ENCODE data around the gene MPND. TPM values are rescaled to one million over a fixed set of nuclear protein-coding genes. Genes with fewer than 3 reads are reported as not detected.

MPND gene
- polyA plus RNA-seq, 1 of the 3 experiments (the other 2 are of a cell fraction), result 21.3 TPM

DNA sequence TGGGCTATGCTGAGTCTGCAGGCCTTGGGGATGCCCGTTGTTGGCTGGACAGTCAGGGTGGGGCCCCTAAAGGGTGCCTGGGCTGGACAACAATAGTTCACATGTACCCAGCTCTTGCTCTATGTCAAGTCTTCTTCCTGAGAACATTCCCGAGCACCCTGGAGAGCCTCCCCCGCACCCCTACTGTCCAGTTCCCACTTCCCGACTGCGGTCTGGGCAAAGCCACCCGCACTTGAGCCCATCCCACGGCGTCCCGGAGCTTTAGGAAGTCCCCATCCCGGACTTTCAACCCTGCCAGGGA, 1.1 kb upstream of the MPND start:
- no peaks in the 10 kb centered on the region for H3F3A ChIP-seq (replicated peaks; ENCODE audit: insufficient read depth)
- ChIA-PET POLR2A (interaction anchor here (0.8 to 3.6 kb wide), 17 partner anchors 9 to 107 kb away, joined by 3 to 32 read pairs (median 5); partner anchors contain the start of genes FSD1, SH3GL1, SHD and YJU2), CTCF (interaction anchor here (1.0 to 4.7 kb wide), 10 partner anchors 11 to 110 kb away, joined by 3 to 50 read pairs (median 4); partner anchors contain the start of gene SH3GL1)
- peaks cover 0 to 11% of the 10 kb centered on the region in 2 experiments; a peak in 1 of 4 replicates for H3K4me1 ChIP-seq (ENCODE audit: control insufficient read depth in 1 of 2, insufficient read depth in 2 of 2, low read depth in 1 of 2, low read length in 1 of 2)
- H3K9me3 ChIP-seq, result no peaks in the 10 kb centered on the region
- peaks cover 0 to 2% of the 10 kb centered on the region in 2 experiments for H3K36me3 ChIP-seq (replicated peaks in 1 of 2; ENCODE audit: control insufficient read depth in 1 of 2, insufficient read depth in 2 of 2, low read length in 1 of 2)
- peak overlapping the region; percentile 69 to 91 for H3K27ac ChIP-seq (ENCODE audit: low read depth in 2 of 2, low read length in 1 of 2)
- 0 out of 2 replicates have a peak, but pooled peaks cover 5% of the 10 kb centered on the region for H3K79me2 ChIP-seq (ENCODE audit: insufficient read depth)
- TF ChIP-seq USF2 (IDR thresholded peaks at IDR 0.05; ENCODE audit: borderline replicate concordance, low read depth, low read length), result no peak
- no peak for TF ChIP-seq SIN3A (IDR thresholded peaks at IDR 0.05; ENCODE audit: borderline replicate concordance, low read depth, low read length)
- H3K4me3 ChIP-seq (ENCODE audit: low read depth in 2 of 2, low read length in 1 of 2), result peak overlapping the region; percentile 61 to 63
- H3K27me3 ChIP-seq (ENCODE audit: insufficient read depth), result no peaks in the 10 kb centered on the region
- H3K9ac ChIP-seq, result peak overlapping the region; percentile 78
- H4K20me1 ChIP-seq (ENCODE audit: insufficient read depth), result no peaks in the 10 kb centered on the region
- 5% methylated on average over 10 of the region's 10 CpGs for WGBS (ENCODE audit: low lambda C conversion rate)
- peak overlapping the region; percentile 77 for H2AFZ ChIP-seq (ENCODE audit: low read depth)
- peak overlapping the region; percentile 84 for H3K4me2 ChIP-seq
- H3K9me2 ChIP-seq, result no peaks in the 10 kb centered on the region
- DNase-seq, result no peak

DNA sequence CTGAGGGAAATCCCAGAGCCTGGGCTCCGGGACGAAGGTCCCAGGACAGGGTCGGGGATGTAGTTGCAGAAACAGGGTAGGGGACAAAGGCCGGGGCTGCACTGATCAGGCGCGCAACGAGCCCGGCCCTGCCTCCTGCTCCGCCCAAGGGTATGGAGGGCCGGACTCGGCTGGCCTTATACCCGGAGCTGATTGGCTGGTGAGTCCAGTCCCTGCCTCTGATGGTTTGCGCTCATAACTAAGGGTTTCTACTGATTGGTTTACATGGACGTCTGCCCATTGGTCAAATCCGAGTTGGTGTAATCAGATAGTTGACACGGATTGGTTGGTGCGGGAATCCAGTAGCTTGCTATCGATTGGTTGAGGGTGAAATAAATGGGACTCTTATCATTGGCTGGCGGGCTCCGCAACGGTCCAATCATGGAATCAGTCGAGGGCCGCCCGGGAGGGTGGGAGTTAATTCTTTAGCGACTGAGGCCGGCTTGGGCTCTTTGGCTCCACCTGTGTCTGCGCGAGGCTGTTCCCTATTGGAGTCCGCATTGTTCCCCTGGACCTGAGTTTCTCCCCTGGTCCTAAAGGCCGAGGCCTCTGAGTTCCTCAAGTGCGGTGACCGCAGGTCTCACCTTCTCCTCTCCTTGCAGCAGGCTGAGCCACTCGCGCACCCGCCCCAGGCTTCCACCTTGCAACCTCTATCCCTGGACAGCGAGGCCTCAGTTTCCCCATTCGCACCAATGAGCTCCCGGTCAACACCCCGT, 570 bp upstream of the MPND start:
- peak; percentile 92 for DNase-seq
- no peaks in the 10 kb centered on the region for H4K20me1 ChIP-seq (ENCODE audit: insufficient read depth)
- peak overlapping the region; percentile 63 to 69 for H3K4me3 ChIP-seq (ENCODE audit: low read depth in 2 of 2, low read length in 1 of 2)
- peak overlapping the region; percentile 72 to 91 for H3K27ac ChIP-seq (ENCODE audit: low read depth in 2 of 2, low read length in 1 of 2)
- peak overlapping the region; percentile 91 for H2AFZ ChIP-seq (ENCODE audit: low read depth)
- peaks cover 2 to 5% of the 10 kb centered on the region in 2 experiments for H3K36me3 ChIP-seq (replicated peaks in 1 of 2; ENCODE audit: control insufficient read depth in 1 of 2, insufficient read depth in 2 of 2, low read length in 1 of 2)
- no peaks in the 10 kb centered on the region for H3K9me3 ChIP-seq
- no peaks in the 10 kb centered on the region for H3K27me3 ChIP-seq (ENCODE audit: insufficient read depth)
- 0 out of 2 replicates have a peak, but pooled peaks cover 5% of the 10 kb centered on the region for H3K79me2 ChIP-seq (ENCODE audit: insufficient read depth)
- peak overlapping the region; percentile 91 for H3K4me2 ChIP-seq
- peaks cover 0 to 11% of the 10 kb centered on the region in 2 experiments; a peak in 1 of 4 replicates for H3K4me1 ChIP-seq (ENCODE audit: control insufficient read depth in 1 of 2, insufficient read depth in 2 of 2, low read depth in 1 of 2, low read length in 1 of 2)
- no peaks in the 10 kb centered on the region for H3K9me2 ChIP-seq
- POLR2A ChIA-PET, result interaction anchor here (0.8 to 3.6 kb wide), 22 partner anchors 9 to 107 kb away, joined by 3 to 32 read pairs (median 5); partner anchors contain the start of genes FSD1, SH3GL1, SHD and YJU2
- WGBS (ENCODE audit: low lambda C conversion rate), result under 1% methylated on average over 16 of the region's 39 CpGs
- H3F3A ChIP-seq (replicated peaks; ENCODE audit: insufficient read depth), result no peaks in the 10 kb centered on the region
- CTCF ChIA-PET, result interaction anchor here (0.9 to 4.7 kb wide), 12 partner anchors 11 to 110 kb away, joined by 3 to 50 read pairs (median 4); partner anchors contain the start of gene SH3GL1
- H3K9ac ChIP-seq, result peak overlapping the region; percentile 78
- TF ChIP-seq NRF1 (IDR thresholded peaks at IDR 0.05; ENCODE audit: low read depth, low read length) (peak; percentile 56), POLR2AphosphoS5 (IDR thresholded peaks at IDR 0.05; ENCODE audit: low read depth, low read length) (peak; percentile 98), TEAD4 (IDR thresholded peaks at IDR 0.05; ENCODE audit: borderline replicate concordance, insufficient read depth) (no peak), TAF1 (IDR thresholded peaks at IDR 0.05; ENCODE audit: borderline replicate concordance, low read depth, low read length) (peak; percentile 83), NFIC (IDR thresholded peaks at IDR 0.05; ENCODE audit: borderline replicate concordance) (no peak), MAX (IDR thresholded peaks at IDR 0.05; ENCODE audit: low read depth) (peak; percentile 45), JUND (IDR thresholded peaks at IDR 0.05) (no peak), CTCF (IDR thresholded peaks at IDR 0.05) (peak; percentile 35; the same call in 1 of the 2 replicates), SIN3A (IDR thresholded peaks at IDR 0.05; ENCODE audit: borderline replicate concordance, low read depth, low read length) (peak; percentile 4; the same call in 1 of the 2 replicates), MEF2A (IDR thresholded peaks at IDR 0.05; ENCODE audit: borderline replicate concordance, low read depth) (no peak), GATA2 (CRISPR knock-in tag; IDR thresholded peaks at IDR 0.05) (no peak), RAD21 (IDR thresholded peaks at IDR 0.05; ENCODE audit: low read length) (peak; percentile 21; the same call in 1 of the 2 replicates), USF1 (IDR thresholded peaks at IDR 0.05; ENCODE audit: borderline replicate concordance, low read depth) (no peak), EZH2phosphoT487 (IDR thresholded peaks at IDR 0.05; ENCODE audit: borderline replicate concordance, low read depth) (no peak), USF2 (IDR thresholded peaks at IDR 0.05; ENCODE audit: borderline replicate concordance, low read depth, low read length) (no peak), TCF12 (IDR thresholded peaks at IDR 0.05) (no peak), SMC3 (IDR thresholded peaks at IDR 0.05; ENCODE audit: low read depth, low read length) (no peak), GABPA (IDR thresholded peaks at IDR 0.05; ENCODE audit: low read depth) (no peak), RCOR1 (IDR thresholded peaks at IDR 0.05; ENCODE audit: low read length) (no peak)
- TF ChIP-seq, protein P1, sequence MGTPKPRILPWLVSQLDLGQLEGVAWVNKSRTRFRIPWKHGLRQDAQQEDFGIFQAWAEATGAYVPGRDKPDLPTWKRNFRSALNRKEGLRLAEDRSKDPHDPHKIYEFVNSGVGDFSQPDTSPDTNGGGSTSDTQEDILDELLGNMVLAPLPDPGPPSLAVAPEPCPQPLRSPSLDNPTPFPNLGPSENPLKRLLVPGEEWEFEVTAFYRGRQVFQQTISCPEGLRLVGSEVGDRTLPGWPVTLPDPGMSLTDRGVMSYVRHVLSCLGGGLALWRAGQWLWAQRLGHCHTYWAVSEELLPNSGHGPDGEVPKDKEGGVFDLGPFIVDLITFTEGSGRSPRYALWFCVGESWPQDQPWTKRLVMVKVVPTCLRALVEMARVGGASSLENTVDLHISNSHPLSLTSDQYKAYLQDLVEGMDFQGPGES (IDR thresholded peaks at IDR 0.05; ENCODE audit: low read depth, low read length), result peak; percentile 100
